ENCODE measurements around the gene ATG10. TPM values are rescaled to one million over a fixed set of nuclear protein-coding genes. Genes with fewer than 3 reads are reported as not detected.
"Not testable (repeated sequence)": the region's sequence is repeated elsewhere in the genome, so short reads cannot be mapped to it uniquely, and the experiment has no call there.

The ATG10 gene
- total RNA-seq, 1 donor from 2014 or later: 4.2 TPM

DNA sequence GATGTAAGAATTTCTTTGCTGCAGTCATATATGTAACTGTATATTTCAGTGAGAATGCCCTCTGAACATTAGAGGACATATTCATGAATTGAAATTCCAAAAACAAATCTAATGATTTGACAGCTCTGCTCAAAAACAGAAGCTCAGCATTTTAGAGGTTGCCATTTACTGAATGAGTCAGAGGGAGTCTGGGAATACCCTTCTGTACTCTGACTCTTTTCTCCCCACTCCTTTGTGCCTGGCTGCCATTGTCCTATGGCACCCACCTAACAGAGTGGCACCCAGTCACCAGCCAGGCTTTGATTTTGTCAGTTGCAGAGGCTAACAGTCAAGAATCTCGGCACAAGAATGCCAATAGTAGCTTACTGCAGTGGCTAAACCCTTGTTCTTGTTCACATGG, 133.6 kb downstream of the ATG10 start:
- Histone ChIP-seq H3K27ac (no peak overlapping the region), H3K36me3 (no peaks in the 10 kb centered on the region), H3K4me3 (no peak overlapping the region), H3K4me1 (peaks cover 17% of the 10 kb centered on the region), H3K9me3 (no peaks in the 10 kb centered on the region), H3K27me3 (no peaks in the 10 kb centered on the region)
- no peak for TF ChIP-seq POLR2A (IDR thresholded peaks at IDR 0.05)
- TF ChIP-seq, protein P1, sequence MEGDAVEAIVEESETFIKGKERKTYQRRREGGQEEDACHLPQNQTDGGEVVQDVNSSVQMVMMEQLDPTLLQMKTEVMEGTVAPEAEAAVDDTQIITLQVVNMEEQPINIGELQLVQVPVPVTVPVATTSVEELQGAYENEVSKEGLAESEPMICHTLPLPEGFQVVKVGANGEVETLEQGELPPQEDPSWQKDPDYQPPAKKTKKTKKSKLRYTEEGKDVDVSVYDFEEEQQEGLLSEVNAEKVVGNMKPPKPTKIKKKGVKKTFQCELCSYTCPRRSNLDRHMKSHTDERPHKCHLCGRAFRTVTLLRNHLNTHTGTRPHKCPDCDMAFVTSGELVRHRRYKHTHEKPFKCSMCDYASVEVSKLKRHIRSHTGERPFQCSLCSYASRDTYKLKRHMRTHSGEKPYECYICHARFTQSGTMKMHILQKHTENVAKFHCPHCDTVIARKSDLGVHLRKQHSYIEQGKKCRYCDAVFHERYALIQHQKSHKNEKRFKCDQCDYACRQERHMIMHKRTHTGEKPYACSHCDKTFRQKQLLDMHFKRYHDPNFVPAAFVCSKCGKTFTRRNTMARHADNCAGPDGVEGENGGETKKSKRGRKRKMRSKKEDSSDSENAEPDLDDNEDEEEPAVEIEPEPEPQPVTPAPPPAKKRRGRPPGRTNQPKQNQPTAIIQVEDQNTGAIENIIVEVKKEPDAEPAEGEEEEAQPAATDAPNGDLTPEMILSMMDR (IDR thresholded peaks at IDR 0.05): no peak
- TF ChIP-seq POLR2AphosphoS5 (IDR thresholded peaks at IDR 0.05; ENCODE audit: insufficient read depth in 1 of 2, low read depth in 1 of 2): no peak
- intact Hi-C loops (cut with DNase I): no loop called here
- DNase-seq (ENCODE audit: extremely low spot score in 2 of 2): no peak

DNA sequence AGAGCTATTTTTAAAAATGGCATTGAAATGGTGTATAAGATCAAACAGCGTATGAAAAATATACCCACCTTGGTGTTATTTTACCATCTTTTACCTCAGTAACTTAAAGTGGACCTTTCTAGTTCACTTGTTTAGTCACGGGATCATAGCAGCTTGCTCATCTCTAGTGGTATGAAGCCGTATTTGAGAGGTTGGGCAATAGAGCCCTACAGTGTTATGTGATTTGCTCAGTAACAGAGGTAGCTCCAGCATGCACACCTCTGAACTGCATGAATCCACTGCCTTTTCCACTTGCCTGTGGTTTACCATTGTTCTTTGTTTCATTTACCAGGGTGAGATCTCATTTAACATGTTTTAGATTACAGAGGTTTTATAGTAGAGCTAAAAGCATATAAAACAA, 134.4 kb downstream of the ATG10 start:
- no peaks in the 10 kb centered on the region for H3K27me3 ChIP-seq
- intact Hi-C loops (cut with DNase I): no loop called here
- H3K4me3 ChIP-seq: no peak overlapping the region
- H3K36me3 ChIP-seq: no peaks in the 10 kb centered on the region
- TF ChIP-seq, protein P1 (IDR thresholded peaks at IDR 0.05): no peak
- no peak for TF ChIP-seq POLR2A (IDR thresholded peaks at IDR 0.05)
- TF ChIP-seq POLR2AphosphoS5 (IDR thresholded peaks at IDR 0.05; ENCODE audit: insufficient read depth in 1 of 2, low read depth in 1 of 2): no peak
- DNase-seq (ENCODE audit: extremely low spot score in 2 of 2): no peak
- H3K27ac ChIP-seq: no peak overlapping the region
- H3K4me1 ChIP-seq: peaks cover 17% of the 10 kb centered on the region
- no peaks in the 10 kb centered on the region for H3K9me3 ChIP-seq

DNA sequence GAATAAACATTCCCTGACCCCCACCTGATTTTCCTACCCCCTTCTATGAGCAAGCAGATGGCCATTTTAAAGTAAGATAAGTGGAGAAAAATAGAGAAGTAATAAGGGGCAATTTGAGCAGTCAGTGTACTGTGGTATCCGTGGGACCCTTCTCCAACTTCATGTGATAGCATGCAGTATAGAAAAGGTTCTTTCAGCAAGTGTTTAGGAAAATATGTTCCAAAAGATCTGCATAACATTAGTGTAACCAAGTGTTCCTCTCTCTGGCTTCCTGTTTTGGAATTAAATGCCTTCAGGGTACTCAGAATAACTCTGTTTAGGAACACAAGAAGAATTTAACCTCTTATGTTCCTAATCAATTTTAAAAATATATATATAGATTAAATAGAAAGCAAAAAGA, 134.9 kb downstream of the ATG10 start:
- TF ChIP-seq POLR2AphosphoS5 (IDR thresholded peaks at IDR 0.05; ENCODE audit: insufficient read depth in 1 of 2, low read depth in 1 of 2): no peak
- TF ChIP-seq, protein P1 (IDR thresholded peaks at IDR 0.05): no peak
- TF ChIP-seq POLR2A (IDR thresholded peaks at IDR 0.05): no peak
- Histone ChIP-seq H3K9me3 (no peaks in the 10 kb centered on the region), H3K4me3 (no peak overlapping the region), H3K36me3 (no peaks in the 10 kb centered on the region), H3K4me1 (peaks cover 17% of the 10 kb centered on the region), H3K27me3 (no peaks in the 10 kb centered on the region), H3K27ac (peak overlapping the region; percentile 56)
- DNase-seq (ENCODE audit: extremely low spot score in 2 of 2): no peak
- intact Hi-C loops (cut with DNase I): no loop called here

DNA sequence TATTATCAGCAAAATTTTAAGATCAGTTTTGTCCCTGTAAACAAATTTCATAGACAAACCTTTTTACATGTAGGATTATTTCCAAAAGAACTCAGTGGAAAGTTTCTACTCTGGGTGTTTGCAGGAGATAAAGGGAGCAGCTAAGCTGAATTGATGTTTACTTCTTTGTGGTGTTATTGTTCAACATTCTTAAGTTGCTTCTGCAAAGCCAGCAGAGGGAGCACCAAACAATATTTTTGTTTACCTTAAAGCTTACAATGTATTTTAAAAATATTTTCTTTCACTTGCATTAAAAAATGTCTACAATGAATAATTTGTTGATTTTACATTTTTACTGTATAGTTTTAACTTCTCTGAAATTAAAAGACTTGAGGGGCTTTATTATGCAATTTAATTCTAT, 135.4 kb downstream of the ATG10 start:
- intact Hi-C loops (cut with DNase I): no loop called here
- TF ChIP-seq, protein P1 (IDR thresholded peaks at IDR 0.05): peak in 1 of 3 experiments; percentile 34
- TF ChIP-seq POLR2A (IDR thresholded peaks at IDR 0.05): no peak
- Histone ChIP-seq H3K4me1 (peaks cover 17% of the 10 kb centered on the region), H3K27me3 (no peaks in the 10 kb centered on the region), H3K27ac (no peak overlapping the region), H3K4me3 (no peak overlapping the region), H3K9me3 (no peaks in the 10 kb centered on the region), H3K36me3 (no peaks in the 10 kb centered on the region)
- no peak for DNase-seq (ENCODE audit: extremely low spot score in 2 of 2)

DNA sequence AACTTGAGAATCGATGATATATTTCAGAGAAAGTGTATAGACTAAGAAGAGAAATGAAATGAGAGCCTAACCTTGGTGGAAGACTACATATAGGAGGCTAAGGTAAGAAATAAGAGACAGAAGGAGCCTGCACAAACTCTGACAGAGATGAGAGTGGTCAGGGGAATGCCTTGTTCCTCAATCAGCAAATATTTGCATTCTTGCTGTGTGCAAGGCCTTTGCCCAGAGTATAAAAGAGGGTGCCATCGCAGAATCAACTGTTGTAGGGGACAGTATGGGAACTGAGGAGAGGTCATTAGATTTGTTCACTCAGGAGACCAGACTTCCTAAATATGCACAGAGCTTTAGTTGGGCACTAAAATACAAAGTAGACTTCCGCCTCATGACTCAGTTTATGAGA, 137.2 kb downstream of the ATG10 start:
- H3K4me3 ChIP-seq: no peak overlapping the region
- H3K27me3 ChIP-seq: no peaks in the 10 kb centered on the region
- intact Hi-C loops (cut with DNase I): no loop called here
- TF ChIP-seq POLR2A (IDR thresholded peaks at IDR 0.05): no peak
- TF ChIP-seq, protein P1 (IDR thresholded peaks at IDR 0.05): no peak
- no peak for TF ChIP-seq POLR2AphosphoS5 (IDR thresholded peaks at IDR 0.05; ENCODE audit: insufficient read depth in 1 of 2, low read depth in 1 of 2)
- H3K27ac ChIP-seq: no peak overlapping the region
- peaks cover 17% of the 10 kb centered on the region for H3K4me1 ChIP-seq
- no peak for DNase-seq (ENCODE audit: extremely low spot score in 2 of 2)
- no peaks in the 10 kb centered on the region for H3K36me3 ChIP-seq
- no peaks in the 10 kb centered on the region for H3K9me3 ChIP-seq

DNA sequence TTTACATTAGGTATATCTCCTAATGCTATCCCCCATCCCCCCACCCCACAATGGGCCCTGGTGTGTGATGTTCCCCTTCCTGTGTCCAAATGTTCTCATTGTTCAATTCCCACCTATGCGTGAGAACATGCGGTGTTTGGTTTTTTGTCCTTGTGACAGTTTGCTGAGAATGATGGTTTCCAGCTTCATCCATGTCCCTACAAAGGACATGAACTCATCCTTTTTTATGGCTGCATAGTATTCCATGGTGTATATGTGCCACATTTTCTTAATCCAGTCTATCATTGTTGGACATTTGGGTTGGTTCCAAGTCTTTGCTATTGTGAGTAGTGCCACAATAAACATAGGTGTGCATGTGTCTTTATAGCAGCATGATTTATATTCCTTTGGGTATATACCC, 138.1 kb downstream of the ATG10 start:
- H3K4me3 ChIP-seq; H3K27ac ChIP-seq; intact Hi-C loops (cut with DNase I); H3K9me3 ChIP-seq; H3K36me3 ChIP-seq; H3K27me3 ChIP-seq; DNase-seq (ENCODE audit: extremely low spot score in 2 of 2): not testable (repeated sequence)
- peaks cover 17% of the 10 kb centered on the region for H3K4me1 ChIP-seq
